GM12878 (cell line): ENCODE results near the gene PRKAR2B. TPM values are rescaled to one million over a fixed set of nuclear protein-coding genes. Genes with fewer than 3 reads are reported as not detected.

ENCODE experiments used
- ATAC-seq: fragments of 200-7000 bp; cut with Tn5 transposase; 3 replicates; pipeline ENCODE4 v1.9.1; 2020; ENCODE audit warnings: mild to moderate bottlenecking, moderate library complexity
- BruUV-seq: library from RNA; stranded (reverse); fragments of 400-500 nt; replicated peaks from 2 replicates; lab custom pipeline; 2021; lab: Mats Ljungman, UMichigan
- CTCF ChIA-PET: fragments of 300-600 bp; sonication (Branson Sonifier 250); formaldehyde crosslinking; extraction: SDS; loops from one replicate; lab custom pipeline; 2021; ENCODE audit warnings: inconsistent platforms; lab: Yijun Ruan, JAX
- POLR2A ChIA-PET: fragments of 350-600 bp; formaldehyde crosslinking; extraction: SDS; loops from one replicate; lab custom pipeline; 2021; ENCODE audit warnings: inconsistent platforms; lab: Charles Lee
- RAD21 ChIA-PET: fragments of 300-600 bp; sonication (Branson Sonifier 250); formaldehyde crosslinking; loops from one replicate; lab custom pipeline; 2023; ENCODE audit warnings: antibody characterized with exemption; ENCODE audit not compliant: unreplicated experiment; lab: Charles Lee
- SMC1A ChIA-PET: fragments of 300-600 bp; sonication (Branson Sonifier 250); formaldehyde crosslinking; loops from one replicate; lab custom pipeline; 2023; ENCODE audit not compliant: unreplicated experiment, uncharacterized antibody; lab: Charles Lee
- DNase-seq: peaks from one replicate; pipeline ENCODE4 v3.0.0-alpha.2; 2011; ENCODE audit warnings: low read depth, low spot score
- FAIRE-seq: peaks from 3 replicates; lab custom pipeline; 2011; peaks lifted over from hg19 to GRCh38; lab: Jason Lieb, UNC
- H2AFZ ChIP-seq: 2 replicates; pipeline ENCODE4 v1.6.0; 2011; ENCODE audit warnings: low read depth, low read length, control low read depth; ENCODE audit not compliant: control insufficient read depth
- H3K27ac ChIP-seq: 2 replicates; pipeline ENCODE4 v1.5.1; 2011; ENCODE audit warnings: control low read depth; ENCODE audit not compliant: control insufficient read depth, insufficient read depth
- H3K27me3 ChIP-seq, 2 experiments: replicated peaks in 1 of 2; 2 replicates each; pipeline versions ENCODE4 v1.6.0 to v1.6.1; 2011; ENCODE audit warnings: low read length in 1 of 2; ENCODE audit not compliant: control insufficient read depth in 2 of 2, insufficient read depth in 2 of 2
- H3K36me3 ChIP-seq, 2 experiments: 2 replicates each; pipeline ENCODE4 v1.5.1; 2011; ENCODE audit warnings: low read length in 1 of 2; ENCODE audit not compliant: control insufficient read depth in 2 of 2, insufficient read depth in 2 of 2
- H3K4me1 ChIP-seq: 2 replicates; pipeline ENCODE4 v1.6.1; 2011; ENCODE audit warnings: mild to moderate bottlenecking, low read length, moderate library complexity, mixed read lengths; ENCODE audit not compliant: control insufficient read depth, insufficient read depth
- H3K4me2 ChIP-seq: 2 replicates; pipeline ENCODE4 v1.6.0; 2011; ENCODE audit warnings: control low read depth; ENCODE audit not compliant: control insufficient read depth, insufficient read depth
- H3K4me3 ChIP-seq: fragments of 200-600 bp; sonication (generic); 2 replicates; pipeline ENCODE4 v1.5.1; 2016
- H3K79me2 ChIP-seq: 2 replicates; pipeline ENCODE4 v1.6.0; 2011; ENCODE audit warnings: low read length; ENCODE audit not compliant: control insufficient read depth, insufficient read depth
- H3K9ac ChIP-seq: 2 replicates; pipeline ENCODE4 v1.8.0; 2011; ENCODE audit warnings: low read length, control low read depth, mixed read lengths; ENCODE audit not compliant: control insufficient read depth, insufficient read depth
- H3K9me3 ChIP-seq: replicated peaks from 3 replicates; pipeline ENCODE4 v1.5.1; 2011; ENCODE audit warnings: mild to moderate bottlenecking, low read length; ENCODE audit not compliant: control insufficient read depth, insufficient read depth
- H4K20me1 ChIP-seq: 2 replicates; pipeline ENCODE4 v1.6.0; 2011; ENCODE audit not compliant: control insufficient read depth, insufficient read depth
- CBFB ChIP-seq: IDR thresholded peaks from 2 replicates; pipeline ENCODE4 v1.6.1; 2016; ENCODE audit warnings: antibody characterized with exemption, low read depth
- CTCF ChIP-seq, 3 experiments: IDR thresholded peaks in 2 of 3; conservative IDR thresholded peaks in 1 of 3; 2 replicates each; pipeline ENCODE4 v1.5.1; 2011; ENCODE audit warnings: low read depth in 3 of 3, low read length in 3 of 3, mild to moderate bottlenecking in 3 of 3, control low read depth in 2 of 3, moderate library complexity in 2 of 3, inconsistent platforms in 1 of 3, mixed read lengths in 1 of 3; ENCODE audit not compliant: control insufficient read depth in 2 of 3, insufficient read depth in 1 of 3; ENCODE audit errors: extremely low read depth in 1 of 3
- EED ChIP-seq: sonication (generic); IDR thresholded peaks from 2 replicates; pipeline ENCODE4 v1.6.1; 2016; ENCODE audit warnings: antibody characterized with exemption, low read depth
- IRF4 ChIP-seq: IDR thresholded peaks from 2 replicates; pipeline ENCODE4 v1.6.1; 2011; ENCODE audit warnings: low read depth, low read length
- RB1 ChIP-seq: fragments of 450-650 bp; formaldehyde crosslinking; IDR thresholded peaks from 2 replicates; pipeline ENCODE4 v1.6.1; 2017; ENCODE audit warnings: mild to moderate bottlenecking, borderline replicate concordance
- RFX5 ChIP-seq: IDR thresholded peaks from 2 replicates; pipeline ENCODE4 v1.6.1; 2011; ENCODE audit warnings: low read depth, low read length, improper control_type of control experiment
- SMAD1 ChIP-seq: fragments of 450-650 bp; IDR thresholded peaks from 2 replicates; pipeline ENCODE4 v1.6.1; 2018; ENCODE audit warnings: mild to moderate bottlenecking, low read depth; ENCODE audit not compliant: partially characterized antibody
- SP1 ChIP-seq: IDR thresholded peaks from one replicate; pipeline ENCODE4 v1.6.1; 2011; ENCODE audit warnings: low read depth, low read length
- SUPT20H ChIP-seq: IDR thresholded peaks from 2 replicates; pipeline ENCODE4 v1.6.1; 2011; ENCODE audit warnings: low read depth, mild to moderate bottlenecking, low read length, moderate library complexity, borderline replicate concordance; ENCODE audit not compliant: control insufficient read depth
- WRNIP1 ChIP-seq: IDR thresholded peaks from 2 replicates; pipeline ENCODE4 v1.6.1; 2011; ENCODE audit warnings: low read depth, low read length, improper control_type of control experiment, borderline replicate concordance
- ZBTB11 ChIP-seq: fragments of 450-650 bp; formaldehyde crosslinking; IDR thresholded peaks from 2 replicates; pipeline ENCODE4 v1.5.0; 2022; ENCODE audit warnings: mild to moderate bottlenecking, missing genetic modification characterization
- WGBS: methylation state at CpG from one replicate; pipeline ENCODE4 v1.1.6; 2016; ENCODE audit warnings: low lambda C conversion rate; ENCODE audit not compliant: insufficient replicate concordance, insufficient coverage; ENCODE audit errors: missing lambda C conversion rate; 5-methylcytosine and 5-hydroxymethylcytosine counted together
- in situ Hi-C: fragments of 300-500 bp; cut with MboI; formaldehyde crosslinking; loops from 9 replicates; pipeline ENCODE4 v1.14.3; 2018; ENCODE audit warnings: mixed read lengths
- intact Hi-C: fragments of 100-400 bp; cut with micrococcal nuclease; formaldehyde crosslinking; loops from one replicate; pipeline ENCODE4 v1.14.2; 2022; ENCODE audit not compliant: unreplicated experiment
- polyA plus RNA-seq, 11 experiments: library from polyadenylated mRNA; depleted of rRNA in 4 of 11; unstranded in 6 of 11; stranded (reverse) in 5 of 11; fragments of >200 nt; fragmentation: Nextera tagmentation in 4 of 11; fragmentation: Illumina TruSeq in 1 of 11; extraction: Ambion mirVana in 4 of 11; extraction: Trizol in 1 of 11; gene quantifications; 1 replicate in 1 of 11; 2 replicates in 10 of 11; pipeline versions ENCODE4 v1.2.1 to v1.2.3, GENCODE V29; 2011 to 2016; ENCODE audit warnings: inconsistent platforms in 2 of 11, missing spikeins in 2 of 11, low read depth in 1 of 11
- total RNA-seq, 4 experiments: library from RNA; depleted of rRNA in 3 of 4; stranded (reverse); fragments of >200 nt in 3 of 4; fragmentation: Illumina TruSeq in 1 of 4; extraction: Trizol in 1 of 4; gene quantifications; 2 replicates each; pipeline versions ENCODE4 v1.2.1 to v1.2.3, GENCODE V29; 2013 to 2021
- TF ChIP-seq, protein P1 (sequence below): fragments of 450-650 bp; IDR thresholded peaks from 2 replicates; pipeline ENCODE4 v1.6.1; 2018; ENCODE audit warnings: mild to moderate bottlenecking, low read depth, moderate library complexity; ENCODE audit not compliant: partially characterized antibody
- TF ChIP-seq, protein P2 (sequence below): IDR thresholded peaks from 2 replicates; pipeline ENCODE4 v1.6.1; 2012; ENCODE audit warnings: low read depth, low read length, improper control_type of control experiment

Gene PRKAR2B
- total and polyA plus RNA-seq, 10 of the 15 experiments (the other 5 are each of a cell fraction or from before 2014, with no cell fraction given): 0.01 to 0.18 (median 0.04) TPM; not detected in 4

DNA sequence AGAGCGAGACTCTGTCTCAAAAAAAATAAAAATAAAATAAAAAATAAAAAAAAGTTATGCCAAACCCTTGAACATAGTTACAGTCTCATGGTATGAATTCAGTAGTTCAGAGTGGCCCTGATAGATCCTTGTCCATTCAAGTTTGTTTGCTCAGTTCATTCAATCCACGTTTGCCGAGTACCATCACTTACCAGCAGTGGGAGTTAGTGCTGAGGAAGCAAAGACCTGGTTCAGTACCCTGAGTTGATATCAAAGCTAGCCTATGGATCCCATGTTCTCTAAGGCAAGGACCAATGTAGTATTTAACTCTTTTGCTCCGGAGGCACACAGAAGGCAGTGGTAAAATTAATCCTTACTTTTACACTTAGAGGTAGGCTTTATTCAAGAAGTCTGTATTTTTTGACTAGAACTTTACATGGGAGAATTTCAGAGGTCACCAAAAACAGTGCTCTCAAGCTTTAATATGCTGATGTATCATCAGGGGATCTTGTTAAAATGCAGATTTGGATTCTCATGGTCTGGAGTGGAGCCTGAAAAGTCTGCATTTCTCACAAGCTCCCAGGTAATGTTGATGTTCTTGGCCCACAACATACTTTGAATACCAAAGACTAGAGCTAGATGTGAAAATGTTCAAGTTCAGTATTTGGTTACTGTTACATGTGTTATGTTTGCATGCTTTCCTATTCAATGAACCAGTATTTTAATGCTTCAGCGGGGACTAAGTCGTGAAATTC lies 86.1 kb downstream of the PRKAR2B start:
- H3K4me2 ChIP-seq: no peak overlapping the region
- RAD21 ChIA-PET: interaction anchor here (0.9 to 1.6 kb wide), 3 partner anchors 17 to 260 kb away, joined by 3 to 6 read pairs (median 4); no protein-coding TSS in a partner anchor
- no peaks in the 10 kb centered on the region for H3K36me3 ChIP-seq
- FAIRE-seq: no peak
- SMC1A ChIA-PET: interaction anchor here (0.6 to 1.4 kb wide), 3 partner anchors 9 to 336 kb away, joined by 3 to 5 read pairs (median 3); no protein-coding TSS in a partner anchor
- H3K27me3 ChIP-seq: no peaks in the 10 kb centered on the region
- no peaks in the 10 kb centered on the region for H3K79me2 ChIP-seq
- no peak for ATAC-seq
- no peak overlapping the region for H3K9ac ChIP-seq
- no peak overlapping the region for H3K27ac ChIP-seq
- H3K9me3 ChIP-seq: no peaks in the 10 kb centered on the region
- in situ Hi-C loops (no loop called here), intact Hi-C loops (no loop called here)
- H3K4me3 ChIP-seq: no peak overlapping the region
- no TSS peak for BruUV-seq
- WGBS: 69% methylated on average over 6 of the region's 6 CpGs
- CTCF ChIA-PET: interaction anchor here (0.6 to 10.7 kb wide), 8 partner anchors 8 to 340 kb away, joined by 3 to 101 read pairs (median 4); no protein-coding TSS in a partner anchor
- DNase-seq: no peak
- no peak overlapping the region for H2AFZ ChIP-seq
- H4K20me1 ChIP-seq: no peaks in the 10 kb centered on the region
- POLR2A ChIA-PET: interaction anchor here (0.6 kb wide), 1 partner anchor 65 kb away, joined by 3 read pairs; no protein-coding TSS in a partner anchor
- peaks cover 6% of the 10 kb centered on the region for H3K4me1 ChIP-seq
- TF ChIP-seq IRF4 (no peak), RFX5 (no peak), CBFB (no peak), WRNIP1 (no peak), ZBTB11 (CRISPR knock-in tag) (no peak), EED (no peak), SMAD1 (no peak), CTCF (IDR thresholded peaks at IDR 0.05 in 2 of 3, conservative IDR thresholded peaks at IDR 0.05 in 1 of 3; ENCODE audit: control insufficient read depth in 2 of 3, extremely low read depth in 1 of 3, insufficient read depth in 1 of 3, low read depth in 3 of 3, low read length in 3 of 3) (no peak), RB1 (no peak), SUPT20H (no peak), SP1 (no peak)
- TF ChIP-seq, protein P1, sequence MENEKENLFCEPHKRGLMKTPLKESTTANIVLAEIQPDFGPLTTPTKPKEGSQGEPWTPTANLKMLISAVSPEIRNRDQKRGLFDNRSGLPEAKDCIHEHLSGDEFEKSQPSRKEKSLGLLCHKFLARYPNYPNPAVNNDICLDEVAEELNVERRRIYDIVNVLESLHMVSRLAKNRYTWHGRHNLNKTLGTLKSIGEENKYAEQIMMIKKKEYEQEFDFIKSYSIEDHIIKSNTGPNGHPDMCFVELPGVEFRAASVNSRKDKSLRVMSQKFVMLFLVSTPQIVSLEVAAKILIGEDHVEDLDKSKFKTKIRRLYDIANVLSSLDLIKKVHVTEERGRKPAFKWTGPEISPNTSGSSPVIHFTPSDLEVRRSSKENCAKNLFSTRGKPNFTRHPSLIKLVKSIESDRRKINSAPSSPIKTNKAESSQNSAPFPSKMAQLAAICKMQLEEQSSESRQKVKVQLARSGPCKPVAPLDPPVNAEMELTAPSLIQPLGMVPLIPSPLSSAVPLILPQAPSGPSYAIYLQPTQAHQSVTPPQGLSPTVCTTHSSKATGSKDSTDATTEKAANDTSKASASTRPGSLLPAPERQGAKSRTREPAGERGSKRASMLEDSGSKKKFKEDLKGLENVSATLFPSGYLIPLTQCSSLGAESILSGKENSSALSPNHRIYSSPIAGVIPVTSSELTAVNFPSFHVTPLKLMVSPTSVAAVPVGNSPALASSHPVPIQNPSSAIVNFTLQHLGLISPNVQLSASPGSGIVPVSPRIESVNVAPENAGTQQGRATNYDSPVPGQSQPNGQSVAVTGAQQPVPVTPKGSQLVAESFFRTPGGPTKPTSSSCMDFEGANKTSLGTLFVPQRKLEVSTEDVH: no peak
- TF ChIP-seq, protein P2, sequence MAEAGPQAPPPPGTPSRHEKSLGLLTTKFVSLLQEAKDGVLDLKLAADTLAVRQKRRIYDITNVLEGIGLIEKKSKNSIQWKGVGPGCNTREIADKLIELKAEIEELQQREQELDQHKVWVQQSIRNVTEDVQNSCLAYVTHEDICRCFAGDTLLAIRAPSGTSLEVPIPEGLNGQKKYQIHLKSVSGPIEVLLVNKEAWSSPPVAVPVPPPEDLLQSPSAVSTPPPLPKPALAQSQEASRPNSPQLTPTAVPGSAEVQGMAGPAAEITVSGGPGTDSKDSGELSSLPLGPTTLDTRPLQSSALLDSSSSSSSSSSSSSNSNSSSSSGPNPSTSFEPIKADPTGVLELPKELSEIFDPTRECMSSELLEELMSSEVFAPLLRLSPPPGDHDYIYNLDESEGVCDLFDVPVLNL: no peak
